IPS-15b (cell line): ENCODE data around the gene CNTNAP2.

Source experiments
- H3K27me3 ChIP-seq: one replicate; pipeline ENCODE4 v1.6.1; 2013; ENCODE audit warnings: low read length; ENCODE audit not compliant: control insufficient read depth, insufficient read depth
- H3K36me3 ChIP-seq: one replicate; pipeline ENCODE4 v1.6.1; 2013; ENCODE audit warnings: low read length; ENCODE audit not compliant: control insufficient read depth, insufficient read depth
- H3K4me1 ChIP-seq: one replicate; pipeline ENCODE4 v1.6.1; 2013; ENCODE audit warnings: mild to moderate bottlenecking, low read length; ENCODE audit not compliant: control insufficient read depth, insufficient read depth
- H3K4me3 ChIP-seq: one replicate; pipeline ENCODE4 v1.5.1; 2013; ENCODE audit warnings: low read depth, low read length
- H3K9ac ChIP-seq: one replicate; pipeline ENCODE4 v1.6.1; 2013; ENCODE audit warnings: low read depth, mild to moderate bottlenecking, low read length
- H3K9me3 ChIP-seq: one replicate; pipeline ENCODE4 v1.6.1; 2013; ENCODE audit warnings: mild to moderate bottlenecking, low read length; ENCODE audit not compliant: control insufficient read depth, insufficient read depth

The CNTNAP2 gene

GRCh38 chr7:148303295-148304082 lies 2186.9 kb downstream of the CNTNAP2 start:
- H3K4me3 ChIP-seq: no peak overlapping the region
- H3K9ac ChIP-seq: no peak overlapping the region
- H3K27me3 ChIP-seq: no peaks in the 10 kb centered on the region
- H3K4me1 ChIP-seq: peaks cover 14% of the 10 kb centered on the region
- H3K9me3 ChIP-seq: no peaks in the 10 kb centered on the region
- H3K36me3 ChIP-seq: no peaks in the 10 kb centered on the region

DNA sequence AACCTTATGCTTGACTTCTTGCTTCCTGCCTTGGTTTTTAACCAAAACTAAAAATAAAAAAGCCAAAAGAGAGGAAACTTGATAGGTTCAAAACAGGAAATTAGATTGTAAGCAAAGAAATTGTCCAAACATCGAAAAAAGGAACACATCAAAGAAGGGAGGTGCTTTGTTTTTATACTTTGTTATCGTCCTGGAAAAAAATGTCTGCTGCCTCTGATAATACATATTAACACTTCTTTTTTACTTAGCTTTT lies 2187.4 kb downstream of the CNTNAP2 start:
- Histone ChIP-seq H3K4me3 (no peak overlapping the region), H3K9ac (no peak overlapping the region)

GRCh38 chr7:148304456-148304855 lies 2187.9 kb downstream of the CNTNAP2 start:
- no peaks in the 10 kb centered on the region for H3K36me3 ChIP-seq
- no peak overlapping the region for H3K9ac ChIP-seq
- H3K27me3 ChIP-seq: no peaks in the 10 kb centered on the region
- H3K4me1 ChIP-seq: peaks cover 14% of the 10 kb centered on the region
- no peaks in the 10 kb centered on the region for H3K9me3 ChIP-seq
- H3K4me3 ChIP-seq: no peak overlapping the region

More for the DNA sequence above, 2187.4 kb downstream of the CNTNAP2 start:
- Histone ChIP-seq H3K27me3 (no peaks in the 10 kb centered on the region), H3K9me3 (no peaks in the 10 kb centered on the region), H3K4me1 (peaks cover 14% of the 10 kb centered on the region), H3K36me3 (no peaks in the 10 kb centered on the region)

DNA sequence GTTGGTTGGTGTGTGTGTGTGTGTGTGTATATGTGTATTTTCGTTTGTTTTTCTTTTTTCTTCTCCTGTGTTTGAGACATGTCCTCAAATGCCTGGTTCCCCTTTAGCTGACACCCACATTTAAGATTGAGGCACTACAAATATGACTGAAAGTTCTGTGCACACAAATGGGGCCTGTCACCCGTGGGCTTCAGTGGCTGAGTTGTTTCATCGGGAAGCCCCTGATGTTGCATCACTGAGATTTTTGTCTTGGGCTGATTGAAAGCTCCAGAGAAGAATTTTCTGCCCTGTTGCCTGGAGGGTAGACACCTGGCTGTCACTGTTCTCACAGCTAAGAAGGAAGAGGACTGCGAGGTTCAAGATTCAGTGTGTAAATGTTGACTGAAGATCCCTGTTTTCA lies 2190.2 kb downstream of the CNTNAP2 start:
- Histone ChIP-seq H3K9me3 (no peaks in the 10 kb centered on the region), H3K36me3 (no peaks in the 10 kb centered on the region), H3K27me3 (no peaks in the 10 kb centered on the region), H3K4me3 (no peak overlapping the region), H3K4me1 (peaks cover 9% of the 10 kb centered on the region), H3K9ac (no peak overlapping the region)

- no peak overlapping the region for H3K9ac ChIP-seq
- peaks cover 10% of the 10 kb centered on the region for H3K4me1 ChIP-seq
- H3K4me3 ChIP-seq: no peak overlapping the region
- H3K9me3 ChIP-seq: no peaks in the 10 kb centered on the region
- no peaks in the 10 kb centered on the region for H3K27me3 ChIP-seq
- H3K36me3 ChIP-seq: no peaks in the 10 kb centered on the region
These were observed 2201.7 kb downstream of the CNTNAP2 start for GRCh38 chr7:148318102-148318811.

DNA sequence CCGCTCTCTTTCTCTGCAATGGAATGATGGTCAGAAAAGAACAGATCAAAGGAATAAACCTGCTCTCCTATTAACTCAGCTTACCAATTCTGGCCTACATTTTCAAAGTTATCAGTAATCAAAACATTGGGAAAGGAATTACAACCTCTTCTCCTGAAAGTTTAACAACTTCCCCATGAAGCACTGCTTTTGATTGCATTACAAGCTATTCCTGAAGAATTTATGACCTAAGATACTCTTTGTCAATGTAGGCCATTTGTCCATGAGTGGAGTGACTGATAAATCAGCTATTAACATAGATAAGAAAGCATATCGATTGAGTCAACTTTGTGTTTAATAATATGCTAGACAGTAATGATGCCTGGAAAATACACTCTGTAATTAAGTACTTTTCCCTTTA lies 2202.2 kb downstream of the CNTNAP2 start:
- H3K27me3 ChIP-seq: no peaks in the 10 kb centered on the region
- H3K36me3 ChIP-seq: no peaks in the 10 kb centered on the region
- no peak overlapping the region for H3K4me3 ChIP-seq
- H3K9me3 ChIP-seq: no peaks in the 10 kb centered on the region
- H3K4me1 ChIP-seq: peaks cover 10% of the 10 kb centered on the region
- H3K9ac ChIP-seq: no peak overlapping the region

DNA sequence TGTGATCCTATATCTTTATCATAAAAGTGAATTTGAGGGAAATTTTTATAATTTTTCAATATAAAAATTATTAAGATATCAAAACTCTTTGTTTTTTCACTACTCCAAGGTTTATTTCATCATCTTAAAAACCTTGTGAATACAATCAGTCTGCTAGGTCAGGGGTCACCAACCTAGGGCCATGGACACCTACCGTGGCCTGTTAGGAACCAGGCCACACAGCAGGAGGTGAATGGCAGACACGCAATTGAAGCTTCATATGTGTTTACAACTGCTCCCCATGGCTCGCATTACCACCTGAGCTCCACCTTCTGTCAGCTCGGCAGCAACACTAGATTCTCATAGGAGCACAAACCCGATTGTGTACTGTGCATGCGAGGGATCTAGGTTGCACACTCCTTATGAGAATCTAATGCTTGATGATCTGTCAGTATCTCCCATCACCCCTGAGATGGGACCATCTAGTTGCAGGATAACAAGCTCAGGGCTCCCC lies 2202.8 kb downstream of the CNTNAP2 start:
- Histone ChIP-seq H3K4me3 (no peak overlapping the region), H3K27me3 (no peaks in the 10 kb centered on the region), H3K9me3 (no peaks in the 10 kb centered on the region), H3K9ac (no peak overlapping the region), H3K4me1 (peaks cover 10% of the 10 kb centered on the region), H3K36me3 (no peaks in the 10 kb centered on the region)

- H3K36me3 ChIP-seq: no peaks in the 10 kb centered on the region
- no peak overlapping the region for H3K9ac ChIP-seq
- no peaks in the 10 kb centered on the region for H3K9me3 ChIP-seq
- no peaks in the 10 kb centered on the region for H3K27me3 ChIP-seq
- no peaks in the 10 kb centered on the region for H3K4me1 ChIP-seq
- no peak overlapping the region for H3K4me3 ChIP-seq
These were observed 2208.6 kb downstream of the CNTNAP2 start for GRCh38 chr7:148325208-148325607.

GRCh38 chr7:148327379-148327778 lies 2210.8 kb downstream of the CNTNAP2 start:
- Histone ChIP-seq H3K36me3 (no peaks in the 10 kb centered on the region), H3K9ac (no peak overlapping the region), H3K27me3 (no peaks in the 10 kb centered on the region), H3K9me3 (no peaks in the 10 kb centered on the region), H3K4me3 (no peak overlapping the region), H3K4me1 (no peaks in the 10 kb centered on the region)

- H3K9ac ChIP-seq: no peak overlapping the region
- H3K4me1 ChIP-seq: no peaks in the 10 kb centered on the region
- no peaks in the 10 kb centered on the region for H3K36me3 ChIP-seq
- H3K9me3 ChIP-seq: no peaks in the 10 kb centered on the region
- H3K4me3 ChIP-seq: no peak overlapping the region
- no peaks in the 10 kb centered on the region for H3K27me3 ChIP-seq
These were observed 2212.3 kb downstream of the CNTNAP2 start for GRCh38 chr7:148328906-148329305.

DNA sequence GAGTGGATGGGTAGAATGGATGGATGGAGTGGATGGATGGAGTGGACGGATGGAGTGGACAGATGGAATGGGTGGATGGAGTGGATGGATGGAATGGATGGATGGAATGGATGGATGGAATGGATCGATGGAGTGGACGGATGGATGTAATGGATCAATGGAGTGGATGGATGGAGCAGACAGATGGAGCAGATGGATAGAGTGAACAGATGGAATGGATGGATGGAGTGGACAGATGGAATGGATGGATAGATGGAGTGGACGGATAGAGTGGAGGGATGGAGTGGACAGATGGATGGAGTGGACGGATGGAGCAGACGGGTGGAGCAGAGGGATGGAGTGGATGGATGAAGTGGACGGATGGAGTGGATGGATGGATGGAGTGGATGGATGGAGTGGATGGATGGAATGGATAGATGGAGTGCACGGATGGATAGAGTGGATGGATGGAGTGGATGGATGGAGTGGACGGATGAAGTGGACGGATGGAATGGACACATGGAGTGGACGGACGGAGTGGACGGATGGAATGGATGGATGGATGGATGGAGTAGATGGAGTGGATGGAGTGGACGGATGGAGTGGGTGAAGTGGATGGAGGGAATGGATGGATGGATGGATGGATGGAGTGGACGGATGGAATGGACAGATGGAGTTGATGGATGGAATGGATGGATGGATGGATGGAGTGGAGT lies 2213.7 kb downstream of the CNTNAP2 start:
- H3K9me3 ChIP-seq: no peaks in the 10 kb centered on the region
- no peaks in the 10 kb centered on the region for H3K36me3 ChIP-seq
- H3K27me3 ChIP-seq: no peaks in the 10 kb centered on the region
- no peaks in the 10 kb centered on the region for H3K4me1 ChIP-seq
- H3K9ac ChIP-seq: no peak overlapping the region
- no peak overlapping the region for H3K4me3 ChIP-seq

GRCh38 chr7:148330822-148331221 lies 2214.2 kb downstream of the CNTNAP2 start:
- no peaks in the 10 kb centered on the region for H3K36me3 ChIP-seq
- no peaks in the 10 kb centered on the region for H3K27me3 ChIP-seq
- H3K4me3 ChIP-seq: no peak overlapping the region
- no peak overlapping the region for H3K9ac ChIP-seq
- H3K9me3 ChIP-seq: no peaks in the 10 kb centered on the region
- H3K4me1 ChIP-seq: peaks cover 4% of the 10 kb centered on the region
